ENCODE results near the gene APOBEC3A. TPM values are rescaled to one million over a fixed set of nuclear protein-coding genes. Genes with fewer than 3 reads are reported as not detected.

The APOBEC3A gene
- total and polyA plus RNA-seq, 7 donors = 0.36 to 67.3 (median 4.8) TPM; not detected in 3

DNA sequence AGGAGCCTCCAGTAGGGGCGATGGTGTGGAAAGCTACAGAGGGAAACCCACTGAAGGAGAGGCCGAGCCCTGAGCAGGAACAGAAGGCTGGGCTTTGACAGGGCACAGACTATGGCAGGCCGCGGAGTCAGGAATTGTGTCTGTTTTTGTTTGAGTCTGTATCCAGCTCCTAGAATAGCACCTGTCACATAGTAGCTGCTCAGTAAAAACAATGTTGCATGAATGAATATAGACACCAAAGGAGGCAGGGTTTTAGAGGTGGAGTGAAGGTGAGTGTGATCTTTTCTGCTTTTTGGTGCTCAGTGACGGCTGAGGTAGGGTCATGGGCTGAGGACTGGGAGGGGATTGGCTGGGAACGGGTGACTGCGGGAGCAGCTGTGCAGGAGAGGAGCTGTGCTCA is 18.5 kb upstream of the APOBEC3A start:
- TF ChIP-seq EP300 (IDR thresholded peaks at IDR 0.05) (no peak), POLR2AphosphoS5 (IDR thresholded peaks at IDR 0.05) (no peak), POLR2A (IDR thresholded peaks at IDR 0.05) (no peak)
- TF ChIP-seq, protein P1, sequence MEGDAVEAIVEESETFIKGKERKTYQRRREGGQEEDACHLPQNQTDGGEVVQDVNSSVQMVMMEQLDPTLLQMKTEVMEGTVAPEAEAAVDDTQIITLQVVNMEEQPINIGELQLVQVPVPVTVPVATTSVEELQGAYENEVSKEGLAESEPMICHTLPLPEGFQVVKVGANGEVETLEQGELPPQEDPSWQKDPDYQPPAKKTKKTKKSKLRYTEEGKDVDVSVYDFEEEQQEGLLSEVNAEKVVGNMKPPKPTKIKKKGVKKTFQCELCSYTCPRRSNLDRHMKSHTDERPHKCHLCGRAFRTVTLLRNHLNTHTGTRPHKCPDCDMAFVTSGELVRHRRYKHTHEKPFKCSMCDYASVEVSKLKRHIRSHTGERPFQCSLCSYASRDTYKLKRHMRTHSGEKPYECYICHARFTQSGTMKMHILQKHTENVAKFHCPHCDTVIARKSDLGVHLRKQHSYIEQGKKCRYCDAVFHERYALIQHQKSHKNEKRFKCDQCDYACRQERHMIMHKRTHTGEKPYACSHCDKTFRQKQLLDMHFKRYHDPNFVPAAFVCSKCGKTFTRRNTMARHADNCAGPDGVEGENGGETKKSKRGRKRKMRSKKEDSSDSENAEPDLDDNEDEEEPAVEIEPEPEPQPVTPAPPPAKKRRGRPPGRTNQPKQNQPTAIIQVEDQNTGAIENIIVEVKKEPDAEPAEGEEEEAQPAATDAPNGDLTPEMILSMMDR (IDR thresholded peaks at IDR 0.05) = no peak
- Histone ChIP-seq H3K4me3 (no peak overlapping the region), H3K36me3 (no peaks in the 10 kb centered on the region), H3K27ac (no peak overlapping the region), H3K27me3 (peaks cover 0 to 7% (median 0%) of the 10 kb centered on the region in 3 donors), H3K9me3 (no peaks in the 10 kb centered on the region), H3K4me1 (no peaks in the 10 kb centered on the region)
- WGBS, 2 donors = 91 to 93% methylated on average over 7 of the region's 7 CpGs
- DNase-seq = no peak
- intact Hi-C loops (cut with DNase I) = no loop called here

DNA sequence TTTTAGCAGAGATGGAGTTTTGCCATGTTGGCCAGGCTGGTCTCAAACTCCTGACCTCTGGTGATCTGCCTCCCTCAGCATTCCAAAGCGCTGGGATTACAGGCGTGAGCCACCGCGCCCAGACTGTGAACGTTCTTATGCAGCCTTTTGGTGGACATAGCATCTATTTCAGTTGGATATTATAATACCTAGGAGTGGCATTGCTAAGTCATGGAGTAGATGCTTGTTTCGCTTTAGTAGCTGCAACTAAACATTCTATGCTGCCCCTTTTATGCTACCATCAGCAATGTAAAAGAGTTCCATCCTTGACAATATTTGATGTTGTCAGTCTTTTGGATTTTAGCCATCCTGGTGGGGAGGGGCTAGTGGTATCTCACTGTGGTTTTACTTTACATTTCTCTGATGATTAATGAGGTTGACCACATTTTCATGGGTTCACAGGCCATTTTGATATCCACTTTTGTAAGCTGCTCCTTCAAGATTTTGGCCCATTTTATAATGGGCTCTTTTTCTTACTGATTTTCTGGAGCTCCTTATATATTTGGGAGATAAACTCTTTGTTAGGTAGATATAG is 16.5 kb upstream of the APOBEC3A start:
- Histone ChIP-seq H3K9me3 (no peaks in the 10 kb centered on the region), H3K4me3 (no peak overlapping the region), H3K4me1 (no peaks in the 10 kb centered on the region), H3K27ac (no peak overlapping the region), H3K36me3 (no peaks in the 10 kb centered on the region), H3K27me3 (peaks cover 0 to 20% (median 0%) of the 10 kb centered on the region in 3 donors)
- no peak for DNase-seq
- 73 to 89% methylated on average over 6 of the region's 6 CpGs for WGBS, 2 donors
- TF ChIP-seq POLR2AphosphoS5 (IDR thresholded peaks at IDR 0.05) (no peak), EP300 (IDR thresholded peaks at IDR 0.05) (no peak), POLR2A (IDR thresholded peaks at IDR 0.05) (no peak)
- TF ChIP-seq, protein P1 (IDR thresholded peaks at IDR 0.05) = no peak
- intact Hi-C loops (cut with DNase I) = no loop called here

DNA sequence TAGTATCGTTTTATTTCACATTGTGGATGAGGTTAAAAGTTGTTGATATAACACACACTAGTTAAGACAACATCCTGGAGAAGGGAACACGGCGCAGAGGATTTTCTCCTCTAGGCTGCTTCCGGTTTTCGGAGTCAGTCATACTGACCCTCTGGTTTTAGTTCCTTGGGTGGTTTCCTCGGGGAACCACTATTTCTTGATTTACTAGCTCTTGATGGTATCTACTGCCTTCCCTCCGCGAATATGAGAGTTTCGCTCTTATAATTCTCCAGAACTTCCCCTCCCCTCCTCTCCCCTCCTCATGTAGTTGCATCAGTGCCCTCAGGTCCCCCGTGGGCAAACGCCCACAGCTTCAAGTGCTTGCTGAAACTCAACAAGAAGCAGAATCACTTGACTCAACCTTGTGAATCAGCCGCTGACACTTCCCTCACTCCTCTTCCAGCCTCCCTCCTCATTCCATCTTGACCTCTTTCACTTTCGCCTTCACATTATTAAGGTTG is 15.9 kb upstream of the APOBEC3A start:
- WGBS, 2 donors = 42 to 76% methylated on average over 13 of the region's 13 CpGs
- Histone ChIP-seq H3K27me3 (peaks cover 0 to 22% (median 0%) of the 10 kb centered on the region in 3 donors), H3K9me3 (no peaks in the 10 kb centered on the region), H3K27ac (no peak overlapping the region), H3K4me1 (no peaks in the 10 kb centered on the region), H3K36me3 (no peaks in the 10 kb centered on the region), H3K4me3 (no peak overlapping the region)
- DNase-seq = no peak
- intact Hi-C loops (cut with DNase I) = no loop called here
- TF ChIP-seq EP300 (IDR thresholded peaks at IDR 0.05) (no peak), POLR2A (IDR thresholded peaks at IDR 0.05) (no peak), POLR2AphosphoS5 (IDR thresholded peaks at IDR 0.05) (no peak)
- TF ChIP-seq, protein P1 (IDR thresholded peaks at IDR 0.05) = no peak

DNA sequence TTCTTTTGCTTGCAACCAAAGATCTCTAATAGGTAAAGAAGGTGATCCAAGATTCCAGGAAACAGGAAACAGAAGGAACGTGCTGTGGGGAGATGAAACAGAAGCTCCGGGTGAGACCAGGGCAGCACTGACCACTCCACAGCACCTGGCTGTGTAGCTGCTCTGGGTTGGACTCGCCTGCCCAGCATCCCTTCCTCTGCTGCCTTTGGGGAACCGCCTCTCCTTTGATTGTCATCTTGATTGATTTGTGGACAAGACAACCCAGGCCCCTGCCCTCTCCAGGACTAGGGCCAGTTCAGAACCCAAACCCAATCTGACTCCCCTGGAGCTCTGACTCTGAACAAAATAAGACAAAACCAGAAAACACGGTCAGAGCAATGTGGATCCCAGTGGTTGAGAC is 14.7 kb upstream of the APOBEC3A start:
- TF ChIP-seq, protein P1 (IDR thresholded peaks at IDR 0.05) = no peak
- TF ChIP-seq EP300 (IDR thresholded peaks at IDR 0.05) (no peak), POLR2A (IDR thresholded peaks at IDR 0.05) (no peak), POLR2AphosphoS5 (IDR thresholded peaks at IDR 0.05) (no peak)
- DNase-seq = no peak
- Histone ChIP-seq H3K9me3 (no peaks in the 10 kb centered on the region), H3K4me3 (no peak overlapping the region), H3K27me3 (peaks cover 0 to 28% (median 0%) of the 10 kb centered on the region in 3 donors), H3K4me1 (no peaks in the 10 kb centered on the region), H3K27ac (no peak overlapping the region), H3K36me3 (no peaks in the 10 kb centered on the region)
- 73 to 86% methylated on average over 5 of the region's 5 CpGs for WGBS, 2 donors
- intact Hi-C loops (cut with DNase I) = no loop called here

DNA sequence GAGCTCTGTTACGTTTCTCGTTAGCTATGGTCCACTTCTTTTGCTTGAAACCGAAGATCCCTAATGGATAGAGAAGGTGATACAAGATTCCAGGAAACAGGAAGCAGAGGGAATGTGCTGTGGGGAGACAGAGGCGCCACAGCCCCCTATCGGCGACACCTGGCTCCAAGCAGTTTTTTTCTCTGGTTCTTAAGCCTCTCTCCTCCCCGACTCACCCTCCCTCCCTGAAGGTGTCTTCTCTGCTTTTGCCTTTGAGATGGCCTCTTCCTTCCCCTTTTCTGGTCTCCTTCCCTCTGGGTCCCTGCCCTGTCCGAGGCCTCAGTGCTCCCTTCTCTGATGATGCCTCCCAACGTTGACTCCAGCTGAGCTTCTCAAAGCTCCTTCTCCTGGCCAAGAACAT is 14.2 kb upstream of the APOBEC3A start:
- Histone ChIP-seq H3K4me3 (no peak overlapping the region), H3K4me1 (no peaks in the 10 kb centered on the region), H3K27ac (no peak overlapping the region), H3K9me3 (no peaks in the 10 kb centered on the region), H3K27me3 (peaks cover 0 to 28% (median 0%) of the 10 kb centered on the region in 3 donors), H3K36me3 (no peaks in the 10 kb centered on the region)
- TF ChIP-seq, protein P1 (IDR thresholded peaks at IDR 0.05) = no peak
- TF ChIP-seq POLR2A (IDR thresholded peaks at IDR 0.05) = no peak
- no peak for TF ChIP-seq EP300 (IDR thresholded peaks at IDR 0.05)
- no peak for TF ChIP-seq POLR2AphosphoS5 (IDR thresholded peaks at IDR 0.05)
- WGBS, 2 donors = 46 to 77% methylated on average over 9 of the region's 9 CpGs
- intact Hi-C loops (cut with DNase I) = no loop called here
- no peak for DNase-seq

All from sigmoid colon (tissue), 7 donors.